PFSK-1 (cell line): Measurements from ENCODE around the gene YES1.

Source experiments
- FOXP2 ChIP-seq: optimal IDR thresholded peaks from 2 replicates; pipeline ENCODE3; 2011; ENCODE audit warnings: borderline replicate concordance, control low read depth, inconsistent platforms; ENCODE audit not compliant: insufficient read depth; ENCODE audit errors: extremely low read length, extremely low read depth
- POLR2AphosphoS5 ChIP-seq: IDR thresholded peaks from 2 replicates; pipeline ENCODE4 v1.6.1; 2012; ENCODE audit warnings: low read depth, mild to moderate bottlenecking, control low read depth, low read length, moderate library complexity
- SIN3A ChIP-seq: IDR thresholded peaks from 2 replicates; pipeline ENCODE4 v1.6.1; 2012; ENCODE audit warnings: mild to moderate bottlenecking, low read length, moderate library complexity, borderline replicate concordance; ENCODE audit not compliant: insufficient read depth
- TAF1 ChIP-seq: IDR thresholded peaks from 2 replicates; pipeline ENCODE4 v1.6.1; 2012; ENCODE audit warnings: low read length, control low read depth, borderline replicate concordance; ENCODE audit not compliant: insufficient read depth
- TF ChIP-seq, protein P1 (sequence below), 2 experiments: IDR thresholded peaks; 2 replicates each; pipeline versions ENCODE4 v1.6.1 to v1.8.0; 2011 to 2012; ENCODE audit warnings: low read depth in 2 of 2, low read length in 2 of 2, control low read depth in 1 of 2, inconsistent platforms in 1 of 2, mild to moderate bottlenecking in 1 of 2, moderate library complexity in 1 of 2; ENCODE audit not compliant: insufficient read depth in 1 of 2

DNA sequence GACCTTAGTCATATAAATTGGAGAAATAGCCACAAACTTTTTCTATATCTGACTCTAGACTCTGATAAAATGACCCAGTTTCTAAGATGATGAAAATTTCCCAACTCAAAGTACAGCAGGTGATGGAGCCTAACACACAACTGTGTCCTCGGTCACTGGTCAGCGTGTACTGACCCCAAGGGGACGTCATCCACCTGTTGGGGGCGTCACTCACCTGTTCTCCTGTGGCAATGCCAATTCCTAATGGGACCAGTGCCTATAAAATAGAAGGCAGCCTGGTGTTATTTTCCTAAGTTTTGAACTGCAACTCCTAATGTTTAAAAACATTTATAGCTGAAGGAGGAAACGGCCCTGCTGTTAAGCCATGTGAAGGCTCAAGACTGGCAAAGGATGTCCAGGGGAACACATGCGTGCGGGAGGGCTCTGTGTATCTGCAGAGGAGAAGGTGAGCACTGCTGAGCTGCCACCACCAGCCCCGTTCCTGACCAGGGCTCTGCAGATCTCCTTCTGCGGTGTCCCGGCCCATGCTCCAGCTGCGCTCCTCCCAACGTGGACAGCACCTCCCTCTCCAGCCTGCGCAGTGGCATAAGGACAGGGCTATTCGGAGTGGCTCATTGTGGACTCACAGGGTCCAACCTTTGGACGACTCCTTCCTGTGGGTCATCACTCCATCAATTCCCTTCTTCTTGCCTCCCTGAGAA is 133.4 kb downstream of the YES1 start:
- TF ChIP-seq, protein P1, sequence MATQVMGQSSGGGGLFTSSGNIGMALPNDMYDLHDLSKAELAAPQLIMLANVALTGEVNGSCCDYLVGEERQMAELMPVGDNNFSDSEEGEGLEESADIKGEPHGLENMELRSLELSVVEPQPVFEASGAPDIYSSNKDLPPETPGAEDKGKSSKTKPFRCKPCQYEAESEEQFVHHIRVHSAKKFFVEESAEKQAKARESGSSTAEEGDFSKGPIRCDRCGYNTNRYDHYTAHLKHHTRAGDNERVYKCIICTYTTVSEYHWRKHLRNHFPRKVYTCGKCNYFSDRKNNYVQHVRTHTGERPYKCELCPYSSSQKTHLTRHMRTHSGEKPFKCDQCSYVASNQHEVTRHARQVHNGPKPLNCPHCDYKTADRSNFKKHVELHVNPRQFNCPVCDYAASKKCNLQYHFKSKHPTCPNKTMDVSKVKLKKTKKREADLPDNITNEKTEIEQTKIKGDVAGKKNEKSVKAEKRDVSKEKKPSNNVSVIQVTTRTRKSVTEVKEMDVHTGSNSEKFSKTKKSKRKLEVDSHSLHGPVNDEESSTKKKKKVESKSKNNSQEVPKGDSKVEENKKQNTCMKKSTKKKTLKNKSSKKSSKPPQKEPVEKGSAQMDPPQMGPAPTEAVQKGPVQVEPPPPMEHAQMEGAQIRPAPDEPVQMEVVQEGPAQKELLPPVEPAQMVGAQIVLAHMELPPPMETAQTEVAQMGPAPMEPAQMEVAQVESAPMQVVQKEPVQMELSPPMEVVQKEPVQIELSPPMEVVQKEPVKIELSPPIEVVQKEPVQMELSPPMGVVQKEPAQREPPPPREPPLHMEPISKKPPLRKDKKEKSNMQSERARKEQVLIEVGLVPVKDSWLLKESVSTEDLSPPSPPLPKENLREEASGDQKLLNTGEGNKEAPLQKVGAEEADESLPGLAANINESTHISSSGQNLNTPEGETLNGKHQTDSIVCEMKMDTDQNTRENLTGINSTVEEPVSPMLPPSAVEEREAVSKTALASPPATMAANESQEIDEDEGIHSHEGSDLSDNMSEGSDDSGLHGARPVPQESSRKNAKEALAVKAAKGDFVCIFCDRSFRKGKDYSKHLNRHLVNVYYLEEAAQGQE (IDR thresholded peaks at IDR 0.05; ENCODE audit: insufficient read depth in 1 of 2, low read depth in 2 of 2, low read length in 2 of 2) = no peak
- TF ChIP-seq POLR2AphosphoS5 (no peak), SIN3A (no peak), TAF1 (no peak), FOXP2 (no peak)
